Subcutaneous adipose tissue (tissue), 4 donors: Measurements from ENCODE around the gene CFAP410. TPM values are rescaled to one million over a fixed set of nuclear protein-coding genes. Genes with fewer than 3 reads are reported as not detected.

Source experiments
- total RNA-seq, 4 donors: library from RNA; depleted of rRNA; stranded (reverse); fragments of >200 nt; gene quantifications; one replicate each; pipeline ENCODE4 v1.1.0, GENCODE V29; 2016
- TF ChIP-seq, protein P1 (sequence below): fragments of 450-650 bp; IDR thresholded peaks from one replicate; pipeline ENCODE4 v1.5.1; 2016; ENCODE audit warnings: low read depth, mild to moderate bottlenecking, control low read depth, antibody characterized with exemption, moderate library complexity

Gene CFAP410
- total RNA-seq, 4 donors from 2014 or later, result 9.1 to 56.7 (median 23.1) TPM

DNA sequence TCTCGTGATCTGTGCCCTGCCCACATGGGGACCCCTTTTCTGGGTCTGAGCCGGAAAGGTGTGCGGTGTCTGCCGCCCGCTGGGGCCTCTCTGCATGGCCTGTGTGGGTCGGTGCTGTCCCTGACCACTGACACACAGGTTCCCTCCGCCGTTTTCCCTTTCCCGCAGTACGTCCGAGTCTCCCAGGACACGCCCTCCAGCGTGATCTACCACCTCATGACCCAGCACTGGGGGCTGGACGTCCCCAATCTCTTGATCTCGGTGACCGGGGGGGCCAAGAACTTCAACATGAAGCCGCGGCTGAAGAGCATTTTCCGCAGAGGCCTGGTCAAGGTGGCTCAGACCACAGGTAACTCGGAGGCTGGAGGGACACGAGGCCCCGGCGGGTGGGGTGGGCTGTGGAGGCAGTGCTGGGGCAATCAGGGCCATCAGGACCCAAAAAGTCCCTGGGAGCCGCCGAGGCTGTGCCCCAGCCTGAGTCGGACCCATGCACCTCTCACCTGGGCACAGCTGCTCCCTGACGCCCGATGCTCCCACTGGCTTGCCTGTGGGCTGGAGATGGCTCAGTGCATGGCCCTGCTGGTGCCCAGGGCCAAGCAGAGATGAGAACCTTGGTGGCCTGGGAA, 27.5 kb upstream of the CFAP410 start:
- TF ChIP-seq, protein P1, sequence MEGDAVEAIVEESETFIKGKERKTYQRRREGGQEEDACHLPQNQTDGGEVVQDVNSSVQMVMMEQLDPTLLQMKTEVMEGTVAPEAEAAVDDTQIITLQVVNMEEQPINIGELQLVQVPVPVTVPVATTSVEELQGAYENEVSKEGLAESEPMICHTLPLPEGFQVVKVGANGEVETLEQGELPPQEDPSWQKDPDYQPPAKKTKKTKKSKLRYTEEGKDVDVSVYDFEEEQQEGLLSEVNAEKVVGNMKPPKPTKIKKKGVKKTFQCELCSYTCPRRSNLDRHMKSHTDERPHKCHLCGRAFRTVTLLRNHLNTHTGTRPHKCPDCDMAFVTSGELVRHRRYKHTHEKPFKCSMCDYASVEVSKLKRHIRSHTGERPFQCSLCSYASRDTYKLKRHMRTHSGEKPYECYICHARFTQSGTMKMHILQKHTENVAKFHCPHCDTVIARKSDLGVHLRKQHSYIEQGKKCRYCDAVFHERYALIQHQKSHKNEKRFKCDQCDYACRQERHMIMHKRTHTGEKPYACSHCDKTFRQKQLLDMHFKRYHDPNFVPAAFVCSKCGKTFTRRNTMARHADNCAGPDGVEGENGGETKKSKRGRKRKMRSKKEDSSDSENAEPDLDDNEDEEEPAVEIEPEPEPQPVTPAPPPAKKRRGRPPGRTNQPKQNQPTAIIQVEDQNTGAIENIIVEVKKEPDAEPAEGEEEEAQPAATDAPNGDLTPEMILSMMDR, result no peak

DNA sequence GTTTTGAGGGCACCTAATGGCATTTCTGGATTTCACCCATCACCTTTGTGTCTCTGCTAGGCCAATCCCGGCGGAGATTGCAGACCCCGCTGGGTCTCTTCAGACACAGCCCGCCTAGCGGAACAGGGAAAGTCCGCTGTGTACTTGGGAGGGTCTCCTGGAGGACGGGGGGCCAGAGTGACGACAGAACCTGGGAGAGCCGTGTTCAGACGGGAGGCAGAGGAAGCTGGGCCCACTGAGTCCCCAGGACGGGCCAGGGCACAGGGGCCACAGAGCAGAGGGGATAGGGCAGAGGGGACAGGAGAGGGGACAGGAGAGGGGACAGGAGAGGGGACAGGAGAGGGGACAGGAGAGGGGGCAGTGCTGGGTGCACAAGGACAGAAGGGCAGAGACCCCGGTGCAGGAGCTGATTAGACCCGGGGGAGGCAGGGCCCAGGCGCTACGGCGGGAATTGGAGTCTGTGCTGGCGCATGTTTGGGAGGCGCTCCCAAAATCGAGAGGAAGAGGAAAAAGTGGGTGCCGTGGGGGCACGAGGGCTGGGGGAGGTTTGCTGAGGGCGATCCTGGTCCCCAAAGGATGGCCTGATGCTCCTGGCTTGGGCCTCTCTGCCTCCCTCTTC, 26.9 kb upstream of the CFAP410 start:
- TF ChIP-seq, protein P1, result no peak

DNA sequence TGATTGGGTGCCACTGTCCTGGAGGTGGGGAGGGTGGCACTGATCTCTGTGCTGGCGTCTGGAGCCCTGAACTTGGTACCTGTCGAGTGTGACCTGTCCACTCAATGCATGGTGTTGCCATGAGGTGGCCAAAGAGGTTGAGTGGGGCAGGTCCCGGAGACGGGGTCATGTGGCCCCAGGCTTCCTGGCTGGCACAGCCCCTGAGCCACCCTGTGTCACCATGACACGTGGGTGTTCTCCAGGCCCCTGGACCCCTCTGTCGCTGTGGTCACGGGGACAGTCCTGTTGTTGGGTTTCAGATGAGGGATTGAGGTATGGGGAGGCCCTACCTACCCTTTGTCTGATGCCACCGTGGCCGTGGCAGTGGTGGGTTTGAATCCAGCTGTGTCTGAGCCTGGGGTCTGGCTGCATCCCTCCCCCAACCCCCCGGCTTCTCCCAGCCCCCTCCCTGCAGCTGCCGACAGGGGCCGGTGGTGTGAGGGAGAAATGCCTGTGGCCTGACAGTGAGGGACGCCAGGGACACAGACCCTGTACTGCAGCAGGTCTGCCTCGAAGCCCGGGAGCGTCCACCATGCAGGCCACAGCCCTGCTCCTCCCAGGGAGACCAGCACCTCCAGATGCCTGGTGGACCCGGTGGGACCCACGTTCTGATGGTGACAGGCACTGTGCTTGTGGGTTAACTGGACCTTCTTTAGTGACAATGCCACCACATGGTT, 26.2 kb upstream of the CFAP410 start:
- TF ChIP-seq, protein P1, result no peak

DNA sequence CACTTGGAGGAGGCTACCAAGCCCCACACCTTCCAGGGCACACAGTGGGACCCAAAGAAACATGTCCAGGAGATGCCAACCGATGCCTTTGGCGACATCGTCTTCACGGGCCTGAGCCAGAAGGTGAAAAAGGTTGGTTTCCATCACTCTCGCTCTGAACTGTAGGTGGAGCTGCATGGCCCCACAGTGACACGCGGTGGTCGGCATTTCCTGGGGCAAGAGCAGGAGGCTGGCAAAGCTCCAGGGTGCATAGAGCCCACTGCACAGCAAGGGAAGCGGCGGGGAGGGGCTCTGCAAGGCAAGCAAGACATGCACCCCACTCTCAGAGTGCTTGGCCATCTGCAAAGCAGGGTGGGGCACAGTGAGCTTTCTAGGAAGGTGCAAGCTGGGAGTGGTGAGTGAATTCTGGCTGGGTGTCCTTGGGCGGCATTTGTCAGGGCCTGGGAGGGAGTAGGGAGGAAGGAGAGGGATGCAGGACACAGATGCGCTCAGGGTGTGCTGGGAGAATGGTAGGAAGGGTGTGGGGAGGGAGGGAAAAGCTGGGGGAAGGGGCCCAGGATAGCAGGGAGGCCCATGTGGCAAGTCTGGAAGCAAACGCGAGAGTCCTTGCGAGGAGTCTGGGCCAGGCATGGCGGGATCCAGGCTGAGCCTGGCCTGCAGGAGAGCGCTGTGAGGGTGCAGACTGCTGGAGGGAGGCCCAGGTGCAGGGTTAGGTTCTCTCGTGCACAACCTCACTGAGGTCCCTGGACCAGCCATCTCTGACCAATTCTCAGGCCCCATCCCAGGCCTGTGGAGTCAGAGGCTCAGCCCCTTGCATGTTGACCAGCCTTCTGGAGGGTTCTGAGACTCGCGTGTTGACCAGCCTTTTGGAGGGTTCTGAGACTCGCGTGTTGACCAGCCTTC, 25.2 kb upstream of the CFAP410 start:
- TF ChIP-seq, protein P1, result no peak

DNA sequence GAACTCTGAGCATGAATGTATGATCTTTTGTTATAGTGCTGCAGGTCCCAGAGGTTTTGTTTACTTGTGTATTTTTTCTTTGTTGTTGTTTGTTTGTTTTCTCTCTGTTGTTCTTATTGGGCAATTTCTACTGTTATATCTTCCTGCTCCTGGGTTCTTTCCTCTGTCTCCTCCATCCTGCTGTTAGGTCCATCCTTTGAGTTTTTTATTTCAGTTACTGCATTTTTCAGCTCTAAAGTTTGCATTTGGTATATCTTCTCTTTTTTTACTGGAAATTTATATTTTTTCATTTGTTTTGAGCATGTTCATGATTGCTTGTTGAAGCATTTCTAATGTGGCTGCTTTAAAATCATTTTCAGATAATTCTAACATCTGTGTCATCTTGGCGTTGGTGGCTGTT, 24.1 kb upstream of the CFAP410 start:
- TF ChIP-seq, protein P1, result no peak

DNA sequence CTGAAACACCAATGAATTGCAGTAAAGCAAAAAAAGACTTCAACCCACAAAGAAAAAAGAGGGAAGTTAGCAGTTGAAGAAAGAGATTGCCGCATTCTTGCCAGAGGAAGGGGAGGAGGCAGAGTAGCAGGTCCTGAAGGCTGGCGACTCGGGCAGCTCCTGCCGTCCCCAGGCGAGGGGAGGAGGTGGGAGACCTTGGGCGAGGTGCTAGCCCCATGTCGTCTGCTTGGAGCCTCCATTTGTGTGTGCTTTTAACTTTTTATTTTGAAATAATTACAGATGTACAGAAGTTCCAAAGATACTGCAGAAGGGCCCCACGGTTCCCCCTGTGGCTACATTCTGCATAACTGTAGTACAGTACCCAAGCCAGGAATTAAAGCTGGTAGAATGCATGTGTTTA, 21.0 kb upstream of the CFAP410 start:
- TF ChIP-seq, protein P1, result no peak

DNA sequence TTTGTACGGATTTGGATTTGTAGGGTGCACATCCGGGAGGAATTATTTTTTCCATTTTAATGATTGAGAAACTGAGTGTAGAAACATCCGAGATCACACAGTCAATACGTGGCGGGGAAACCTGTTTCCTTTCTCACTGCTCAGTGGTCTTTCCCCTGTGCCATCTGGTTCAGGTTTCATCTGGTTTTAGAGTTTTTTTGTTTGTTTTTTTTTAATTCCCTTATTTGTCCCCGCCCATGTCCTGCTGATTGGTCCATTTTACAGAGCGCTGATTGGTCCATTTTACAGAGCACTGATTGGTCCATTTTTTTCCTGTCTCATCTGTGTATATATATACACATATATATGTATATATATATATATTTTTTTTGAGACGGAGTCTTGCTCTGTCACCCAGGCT, 20.2 kb upstream of the CFAP410 start:
- TF ChIP-seq, protein P1, result no peak
